Subcutaneous adipose tissue (tissue), 4 donors: ENCODE measurements around the gene POLR2E. TPM values are rescaled to one million over a fixed set of nuclear protein-coding genes. Genes with fewer than 3 reads are reported as not detected.

Experiments
- CTCF ChIP-seq: fragments of 450-650 bp; IDR thresholded peaks from one replicate; pipeline ENCODE4 v1.5.1; 2016; ENCODE audit warnings: low read depth, mild to moderate bottlenecking, control low read depth, antibody characterized with exemption, moderate library complexity
- total RNA-seq, 4 donors: library from RNA; depleted of rRNA; stranded (reverse); fragments of >200 nt; gene quantifications; one replicate each; pipeline ENCODE4 v1.1.0, GENCODE V29; 2016

The POLR2E gene
- total RNA-seq, 4 donors from 2014 or later = 81.8 to 302 (median 127) TPM

GRCh38 chr19:1060689-1061088 lies 34.5 kb downstream of the POLR2E start:
- TF ChIP-seq CTCF = no peak

GRCh38 chr19:1058112-1058511 lies 37.1 kb downstream of the POLR2E start:
- TF ChIP-seq CTCF = no peak

- TF ChIP-seq CTCF = no peak
Observed at GRCh38 chr19:1057176-1057855, 37.9 kb downstream of the POLR2E start.

- no peak for TF ChIP-seq CTCF
Observed at GRCh38 chr19:1055886-1056620, 39.1 kb downstream of the POLR2E start.

- no peak for TF ChIP-seq CTCF
Observed at GRCh38 chr19:1055028-1055425, 40.1 kb downstream of the POLR2E start.

GRCh38 chr19:1054102-1055027 lies 40.8 kb downstream of the POLR2E start:
- TF ChIP-seq CTCF = no peak
